Medulla oblongata (tissue), 1 donor: ENCODE results near the gene TIMM13.
"Not testable (repeated sequence)": the region's sequence is repeated elsewhere in the genome, so short reads cannot be mapped to it uniquely, and the experiment has no call there.

Source experiments
- DNase-seq: peaks from one replicate; pipeline ENCODE4 v3.0.0-alpha.2; 2015; ENCODE audit errors: extremely low spot score

The TIMM13 gene

GRCh38 chr19:2431318-2432055, 4.1 kb upstream of the TIMM13 start:
- no peak for DNase-seq

- no peak for DNase-seq
Observed at GRCh38 chr19:2429917-2430535, 2.6 kb upstream of the TIMM13 start.

GRCh38 chr19:2428756-2429711, 1.6 kb upstream of the TIMM13 start:
- DNase-seq = no peak

GRCh38 chr19:2428321-2428690, 920 bp upstream of the TIMM13 start:
- DNase-seq = peak; percentile 46

- DNase-seq = peak; percentile 16
Observed at GRCh38 chr19:2426611-2427428, 566 bp downstream of the TIMM13 start.

- no peak for DNase-seq
Observed at GRCh38 chr19:2425622-2426581, 1.5 kb downstream of the TIMM13 start.

- DNase-seq = no peak
Observed at GRCh38 chr19:2424686-2425621, 2.4 kb downstream of the TIMM13 start.

- DNase-seq = no peak
Observed at GRCh38 chr19:2423915-2424685, 3.3 kb downstream of the TIMM13 start.

GRCh38 chr19:2423071-2423914, 4.1 kb downstream of the TIMM13 start:
- DNase-seq = no peak

GRCh38 chr19:2421581-2422306, 5.6 kb downstream of the TIMM13 start:
- no peak for DNase-seq

GRCh38 chr19:2420490-2420889, 6.9 kb downstream of the TIMM13 start:
- no peak for DNase-seq

- no peak for DNase-seq
Observed at GRCh38 chr19:2419754-2420153, 7.6 kb downstream of the TIMM13 start.

- no peak for DNase-seq
Observed at GRCh38 chr19:2417881-2418406, 9.4 kb downstream of the TIMM13 start.

GRCh38 chr19:2417436-2417835, 9.9 kb downstream of the TIMM13 start:
- DNase-seq = not testable (repeated sequence)

GRCh38 chr19:2416321-2417097, 10.9 kb downstream of the TIMM13 start:
- no peak for DNase-seq

GRCh38 chr19:2415973-2416319, 11.4 kb downstream of the TIMM13 start:
- no peak for DNase-seq
